ENCODE results near the gene MST1. TPM values are rescaled to one million over a fixed set of nuclear protein-coding genes. Genes with fewer than 3 reads are reported as not detected.

MST1 gene
- 1 to 10 TPM; 3.8 to 4.7 TPM for total RNA-seq

GRCh38 chr3:49689046-49689907, at the start of gene MST1, which contains the start of gene RNF123:
MST1 (minus strand) TSS chr3:49689474; CDS start chr3:49688691, 783 bp downstream.
RNF123 (plus strand) TSS chr3:49689557; CDS start chr3:49691166, 1,609 bp downstream.
- POLR2A ChIA-PET: interaction anchor here (0.6 to 1.4 kb wide), 2 partner anchors 16 to 114 kb away, joined by 3 read pairs; partner anchors contain the start of gene INKA1
- peak; percentile 93 for DNase-seq

GRCh38 chr3:49738067-49738713, 48.9 kb upstream of the MST1 start:
- ATAC-seq (no peak), DNase-seq (no peak)
- Mint-ChIP-seq H3K4me1 (ENCODE audit: low read depth) (no peaks in the 10 kb centered on the region), H3K27me3 (ENCODE audit: low read depth) (no peaks in the 10 kb centered on the region), H3K36me3 (ENCODE audit: low read depth) (peaks cover 31% of the 10 kb centered on the region), H3K9me3 (ENCODE audit: insufficient read depth) (no peaks in the 10 kb centered on the region), H3K4me3 (no peak overlapping the region), H3K27ac (peak overlapping the region; percentile 28)
- CTCF ChIA-PET: no interaction called here
- POLR2A ChIA-PET: no interaction called here

More at GRCh38 chr3:49689046-49689907, at the start of gene MST1, which contains the start of gene RNF123:
- no peaks in the 10 kb centered on the region for H3K27me3 Mint-ChIP-seq (ENCODE audit: low read depth)
- H3K4me3 Mint-ChIP-seq: peak within 1 kb of the TSS; percentile 97
- H3K27ac Mint-ChIP-seq: peak within 1 kb of the TSS; percentile 95
- ATAC-seq: peak; percentile 83
- CTCF ChIA-PET: interaction anchor here (1.2 kb wide), 1 partner anchor 150 kb away, joined by 3 read pairs; no protein-coding TSS in a partner anchor
- H3K4me1 Mint-ChIP-seq (ENCODE audit: low read depth): peaks cover 39% of the 10 kb centered on the region
- H3K36me3 Mint-ChIP-seq (ENCODE audit: low read depth): peaks cover 2% of the 10 kb centered on the region
- no peaks in the 10 kb centered on the region for H3K9me3 Mint-ChIP-seq (ENCODE audit: insufficient read depth)

- Mint-ChIP-seq H3K27ac (no peak overlapping the region), H3K9me3 (ENCODE audit: insufficient read depth) (no peaks in the 10 kb centered on the region), H3K4me1 (ENCODE audit: low read depth) (no peaks in the 10 kb centered on the region), H3K27me3 (ENCODE audit: low read depth) (no peaks in the 10 kb centered on the region), H3K36me3 (ENCODE audit: low read depth) (peaks cover 47% of the 10 kb centered on the region), H3K4me3 (no peak overlapping the region)
- DNase-seq: no peak
- ATAC-seq: no peak
- ChIA-PET CTCF (no interaction called here), POLR2A (interaction anchor here (1.3 kb wide), 1 partner anchor 11 kb away, joined by 3 read pairs; the partner anchor contains the start of gene GMPPB)
Observed at GRCh38 chr3:49734752-49735151, 45.5 kb upstream of the MST1 start.

GRCh38 chr3:49733551-49733950, 44.3 kb upstream of the MST1 start:
- Mint-ChIP-seq H3K27me3 (ENCODE audit: low read depth) (no peaks in the 10 kb centered on the region), H3K27ac (no peak overlapping the region), H3K4me1 (ENCODE audit: low read depth) (no peaks in the 10 kb centered on the region), H3K36me3 (ENCODE audit: low read depth) (peaks cover 46% of the 10 kb centered on the region), H3K4me3 (no peak overlapping the region), H3K9me3 (ENCODE audit: insufficient read depth) (no peaks in the 10 kb centered on the region)
- ChIA-PET CTCF (no interaction called here), POLR2A (no interaction called here)
- no peak for DNase-seq
- ATAC-seq: no peak

- no peaks in the 10 kb centered on the region for H3K9me3 Mint-ChIP-seq (ENCODE audit: insufficient read depth)
- DNase-seq (no peak), ATAC-seq (no peak)
- ChIA-PET POLR2A (interaction anchor here (0.5 to 0.6 kb wide), 2 partner anchors 129 to 1874 kb away, joined by 3 to 4 read pairs; no protein-coding TSS in a partner anchor), CTCF (interaction anchor here (0.9 to 1.2 kb wide), 2 partner anchors 13 to 174 kb away, joined by 3 read pairs; partner anchors contain the start of gene AMIGO3)
- no peak overlapping the region for H3K27ac Mint-ChIP-seq
- no peaks in the 10 kb centered on the region for H3K4me1 Mint-ChIP-seq (ENCODE audit: low read depth)
- H3K27me3 Mint-ChIP-seq (ENCODE audit: low read depth): no peaks in the 10 kb centered on the region
- H3K36me3 Mint-ChIP-seq (ENCODE audit: low read depth): peaks cover 42% of the 10 kb centered on the region
- H3K4me3 Mint-ChIP-seq: no peak overlapping the region
Observed at GRCh38 chr3:49732597-49732996, 43.3 kb upstream of the MST1 start.

GRCh38 chr3:49729966-49730609, 40.8 kb upstream of the MST1 start:
- Mint-ChIP-seq H3K4me3 (no peak overlapping the region), H3K36me3 (ENCODE audit: low read depth) (peaks cover 34% of the 10 kb centered on the region), H3K4me1 (ENCODE audit: low read depth) (no peaks in the 10 kb centered on the region), H3K9me3 (ENCODE audit: insufficient read depth) (no peaks in the 10 kb centered on the region), H3K27ac (no peak overlapping the region), H3K27me3 (ENCODE audit: low read depth) (no peaks in the 10 kb centered on the region)
- POLR2A ChIA-PET: no interaction called here
- CTCF ChIA-PET: interaction anchor here (1.3 kb wide), 1 partner anchor 11 kb away, joined by 3 read pairs; the partner anchor contains the start of gene AMIGO3
- DNase-seq (no peak), ATAC-seq (no peak)

GRCh38 chr3:49727924-49728361, 38.7 kb upstream of the MST1 start:
- H3K4me3 Mint-ChIP-seq: no peak overlapping the region
- DNase-seq: no peak
- H3K27ac Mint-ChIP-seq: no peak overlapping the region
- no peaks in the 10 kb centered on the region for H3K27me3 Mint-ChIP-seq (ENCODE audit: low read depth)
- ATAC-seq: no peak
- peaks cover 32% of the 10 kb centered on the region for H3K36me3 Mint-ChIP-seq (ENCODE audit: low read depth)
- CTCF ChIA-PET: no interaction called here
- POLR2A ChIA-PET: no interaction called here
- H3K4me1 Mint-ChIP-seq (ENCODE audit: low read depth): peaks cover 9% of the 10 kb centered on the region
- H3K9me3 Mint-ChIP-seq (ENCODE audit: insufficient read depth): no peaks in the 10 kb centered on the region

- CTCF ChIA-PET: no interaction called here
- no peak for ATAC-seq
- peaks cover 30% of the 10 kb centered on the region for H3K36me3 Mint-ChIP-seq (ENCODE audit: low read depth)
- no peak for DNase-seq
- no peak overlapping the region for H3K4me3 Mint-ChIP-seq
- peaks cover 15% of the 10 kb centered on the region for H3K4me1 Mint-ChIP-seq (ENCODE audit: low read depth)
- no peaks in the 10 kb centered on the region for H3K27me3 Mint-ChIP-seq (ENCODE audit: low read depth)
- no peaks in the 10 kb centered on the region for H3K9me3 Mint-ChIP-seq (ENCODE audit: insufficient read depth)
- POLR2A ChIA-PET: interaction anchor here (0.5 kb wide), 1 partner anchor 19 kb away, joined by 6 read pairs; no protein-coding TSS in a partner anchor
- no peak overlapping the region for H3K27ac Mint-ChIP-seq
Observed at GRCh38 chr3:49727154-49727923, 38.1 kb upstream of the MST1 start.

GRCh38 chr3:49725906-49726681, 36.8 kb upstream of the MST1 start:
- peaks cover 18% of the 10 kb centered on the region for H3K4me1 Mint-ChIP-seq (ENCODE audit: low read depth)

GRCh38 chr3:49724586-49724985, 35.3 kb upstream of the MST1 start:
- ATAC-seq (no peak), DNase-seq (peak; percentile 38)
- peak overlapping the region; percentile 95 for H3K4me3 Mint-ChIP-seq
- CTCF ChIA-PET: interaction anchor here (1.7 to 2.7 kb wide), 2 partner anchors 23 to 115 kb away, joined by 4 to 6 read pairs; no protein-coding TSS in a partner anchor
- H3K36me3 Mint-ChIP-seq (ENCODE audit: low read depth): peaks cover 43% of the 10 kb centered on the region
- H3K27ac Mint-ChIP-seq: peak overlapping the region; percentile 98
- H3K27me3 Mint-ChIP-seq (ENCODE audit: low read depth): no peaks in the 10 kb centered on the region
- no peaks in the 10 kb centered on the region for H3K9me3 Mint-ChIP-seq (ENCODE audit: insufficient read depth)
- POLR2A ChIA-PET: interaction anchor here (1.0 to 2.6 kb wide), 4 partner anchors 11 to 365 kb away, joined by 3 to 13 read pairs (median 4); partner anchors contain the start of gene IP6K1
- H3K4me1 Mint-ChIP-seq (ENCODE audit: low read depth): peaks cover 28% of the 10 kb centered on the region

More at GRCh38 chr3:49725906-49726681, 36.8 kb upstream of the MST1 start:
- peaks cover 35% of the 10 kb centered on the region for H3K36me3 Mint-ChIP-seq (ENCODE audit: low read depth)
- POLR2A ChIA-PET: no interaction called here
- H3K4me3 Mint-ChIP-seq: no peak overlapping the region
- ATAC-seq (no peak), DNase-seq (no peak)
- no peaks in the 10 kb centered on the region for H3K27me3 Mint-ChIP-seq (ENCODE audit: low read depth)
- H3K9me3 Mint-ChIP-seq (ENCODE audit: insufficient read depth): no peaks in the 10 kb centered on the region
- H3K27ac Mint-ChIP-seq: peak overlapping the region; percentile 57
- CTCF ChIA-PET: no interaction called here
